GM23338 (cell line): ENCODE results near the gene EPHA10. TPM values are rescaled to one million over a fixed set of nuclear protein-coding genes. Genes with fewer than 3 reads are reported as not detected.

ENCODE experiments used
- ATAC-seq: fragments of 200-7000 bp; cut with Tn5 transposase; 3 replicates; pipeline ENCODE4 v1.9.1; 2020
- DNase-seq: peaks from one replicate; pipeline ENCODE4 v3.0.0-alpha.2; 2015; ENCODE audit warnings: low spot score
- H2AFZ ChIP-seq: fragments of 200-600 bp; sonication (generic); 2 replicates; pipeline ENCODE4 v1.8.0; 2016; ENCODE audit warnings: antibody characterized with exemption, mild to moderate bottlenecking, moderate library complexity
- H3F3A ChIP-seq: fragments of 200-600 bp; sonication (generic); replicated peaks from 2 replicates; pipeline ENCODE4 v1.8.0; 2017; ENCODE audit warnings: antibody characterized with exemption, mixed run types, low read depth
- H3K27ac ChIP-seq: fragments of 200-600 bp; sonication (generic); 2 replicates; pipeline ENCODE4 v1.6.1; 2016; ENCODE audit warnings: low read depth
- H3K27me3 ChIP-seq: fragments of 200-600 bp; sonication (generic); 2 replicates; pipeline ENCODE4 v1.8.0; 2016; ENCODE audit warnings: mild to moderate bottlenecking, mixed run types, moderate library complexity; ENCODE audit not compliant: insufficient read depth
- H3K36me3 ChIP-seq: fragments of 200-600 bp; sonication (generic); 2 replicates; pipeline ENCODE4 v1.8.0; 2016; ENCODE audit warnings: mild to moderate bottlenecking; ENCODE audit not compliant: insufficient read depth
- H3K4me1 ChIP-seq: fragments of 200-600 bp; sonication (generic); 2 replicates; pipeline ENCODE4 v1.8.0; 2016; ENCODE audit warnings: mild to moderate bottlenecking, moderate library complexity; ENCODE audit not compliant: insufficient read depth
- H3K4me2 ChIP-seq: fragments of 200-600 bp; sonication (generic); 2 replicates; pipeline ENCODE4 v1.7.1; 2017; ENCODE audit warnings: mixed run types
- H3K4me3 ChIP-seq: fragments of 200-600 bp; sonication (generic); 2 replicates; pipeline ENCODE4 v1.6.1; 2016; ENCODE audit warnings: mixed run types
- H3K79me2 ChIP-seq: fragments of 200-600 bp; sonication (generic); replicated peaks from 2 replicates; pipeline ENCODE4 v1.8.0; 2017; ENCODE audit warnings: mild to moderate bottlenecking; ENCODE audit not compliant: insufficient read depth
- H3K9me2 ChIP-seq: fragments of 200-600 bp; sonication (generic); 2 replicates; pipeline ENCODE4 v1.8.0; 2017; ENCODE audit not compliant: insufficient read depth
- H4K20me1 ChIP-seq: fragments of 200-600 bp; sonication (generic); replicated peaks from 2 replicates; pipeline ENCODE4 v1.8.0; 2017; ENCODE audit warnings: mild to moderate bottlenecking; ENCODE audit not compliant: insufficient read depth
- H3K27ac Mint-ChIP-seq: 2 replicates; pipeline ENCODE4 v1.8.0; 2020; ENCODE audit warnings: inconsistent platforms, mild to moderate bottlenecking, moderate library complexity, mixed read lengths
- H3K27me3 Mint-ChIP-seq: 3 replicates; pipeline ENCODE4 v1.8.0; 2022; ENCODE audit warnings: low read depth, mild to moderate bottlenecking, moderate library complexity, mixed read lengths, inconsistent platforms; ENCODE audit not compliant: insufficient read depth, poor library complexity
- H3K36me3 Mint-ChIP-seq: 3 replicates; pipeline ENCODE4 v1.8.0; 2021; ENCODE audit warnings: low read depth, mild to moderate bottlenecking, inconsistent platforms, moderate library complexity, mixed read lengths
- H3K4me1 Mint-ChIP-seq: 3 replicates; pipeline ENCODE4 v1.8.0; 2020; ENCODE audit warnings: mild to moderate bottlenecking, inconsistent platforms, mixed read lengths
- H3K4me3 Mint-ChIP-seq: 3 replicates; pipeline ENCODE4 v1.8.0; 2021; ENCODE audit warnings: moderate library complexity, mild to moderate bottlenecking, inconsistent platforms, mixed read lengths
- H3K9me3 Mint-ChIP-seq: 3 replicates; pipeline ENCODE4 v1.8.0; 2020; ENCODE audit warnings: moderate library complexity, mild to moderate bottlenecking, inconsistent platforms, mixed read lengths
- EZH2phosphoT487 ChIP-seq: fragments of 200-600 bp; sonication (generic); IDR thresholded peaks from one replicate; pipeline ENCODE4 v1.8.1; 2018; ENCODE audit warnings: antibody characterized with exemption; ENCODE audit not compliant: unreplicated experiment
- NANOG ChIP-seq: IDR thresholded peaks from 2 replicates; pipeline ENCODE4 v1.6.1; 2016; ENCODE audit warnings: antibody characterized with exemption, borderline replicate concordance
- REST ChIP-seq: IDR thresholded peaks from one replicate; pipeline ENCODE4 v1.6.1; 2018; ENCODE audit warnings: antibody characterized with exemption; ENCODE audit not compliant: unreplicated experiment
- STAT1 ChIP-seq: IDR thresholded peaks from one replicate; pipeline ENCODE4 v1.6.1; 2016; ENCODE audit warnings: antibody characterized with exemption; ENCODE audit not compliant: unreplicated experiment
- ZNF331 ChIP-seq: fragments of 250-450 bp; sonication (Bioruptor Pico); IDR thresholded peaks from 2 replicates; pipeline ENCODE4 v1.5.0; 2020; ENCODE audit warnings: low read depth, mild to moderate bottlenecking, moderate library complexity
- ZNF462 ChIP-seq: fragments of 250-450 bp; sonication (Bioruptor Pico); IDR thresholded peaks from 2 replicates; pipeline ENCODE4 v1.5.0; 2020; ENCODE audit warnings: mild to moderate bottlenecking, moderate library complexity
- polyA plus RNA-seq: library from polyadenylated mRNA; unstranded; fragments of >200 nt; fragmentation: Nextera tagmentation; extraction: Ambion mirVana; gene quantifications from 2 replicates; pipeline ENCODE4 v1.2.1, GENCODE V29; 2016
- total RNA-seq: library from RNA; depleted of rRNA; stranded (reverse); fragments of >200 nt; shearing (Covaris generic); gene quantifications from 2 replicates; pipeline ENCODE4 v1.2.3, GENCODE V29; 2014

Gene EPHA10
- total and polyA plus RNA-seq, 2 experiments from 2014 or later = 0.76 to 2.4 TPM

- TF ChIP-seq ZNF462 (no peak), STAT1 (no peak)
Measured at GRCh38 chr1:37705399-37705798, 59.5 kb downstream of the EPHA10 start (continued).

- H3K27me3 Mint-ChIP-seq = peaks cover 4% of the 10 kb centered on the region
- no peak overlapping the region for H3K4me2 ChIP-seq
- no peaks in the 10 kb centered on the region for H3K4me1 Mint-ChIP-seq
- peaks cover 67% of the 10 kb centered on the region for H3K36me3 ChIP-seq
- H3F3A ChIP-seq = no peaks in the 10 kb centered on the region
- H4K20me1 ChIP-seq = 0 out of 2 replicates have a peak, but pooled peaks cover 3% of the 10 kb centered on the region
- no peak overlapping the region for H2AFZ ChIP-seq
- H3K9me3 Mint-ChIP-seq = no peaks in the 10 kb centered on the region
- H3K4me1 ChIP-seq = no peaks in the 10 kb centered on the region
- H3K36me3 Mint-ChIP-seq = peaks cover 89% of the 10 kb centered on the region
- H3K9me2 ChIP-seq = no peaks in the 10 kb centered on the region
- H3K27ac Mint-ChIP-seq = no peak overlapping the region
- H3K27me3 ChIP-seq = no peaks in the 10 kb centered on the region
- ATAC-seq (no peak), DNase-seq (no peak)
- H3K4me3 Mint-ChIP-seq = no peak overlapping the region
- H3K79me2 ChIP-seq = no peaks in the 10 kb centered on the region
- no peak overlapping the region for H3K27ac ChIP-seq
- no peak overlapping the region for H3K4me3 ChIP-seq
- TF ChIP-seq EZH2phosphoT487 (no peak), NANOG (no peak), ZNF462 (no peak), STAT1 (no peak), ZNF331 (CRISPR knock-in tag) (no peak), REST (no peak)
Measured at GRCh38 chr1:37704966-37705365, 60.0 kb downstream of the EPHA10 start.
